ENCODE data around the gene SLC35B2. TPM values are rescaled to one million over a fixed set of nuclear protein-coding genes. Genes with fewer than 3 reads are reported as not detected.

SLC35B2 gene
- total and polyA plus RNA-seq, 12 donors, result 12.7 to 79.8 (median 55.6) TPM

- H3K27me3 ChIP-seq, result peaks cover 53% of the 10 kb centered on the region
- peaks cover 0 to 8% of the 10 kb centered on the region in 2 donors for H3K4me1 ChIP-seq (replicated peaks in 1 of 2)
- TF ChIP-seq POLR2A (IDR thresholded peaks at IDR 0.05), result no peak
- TF ChIP-seq, protein P1, sequence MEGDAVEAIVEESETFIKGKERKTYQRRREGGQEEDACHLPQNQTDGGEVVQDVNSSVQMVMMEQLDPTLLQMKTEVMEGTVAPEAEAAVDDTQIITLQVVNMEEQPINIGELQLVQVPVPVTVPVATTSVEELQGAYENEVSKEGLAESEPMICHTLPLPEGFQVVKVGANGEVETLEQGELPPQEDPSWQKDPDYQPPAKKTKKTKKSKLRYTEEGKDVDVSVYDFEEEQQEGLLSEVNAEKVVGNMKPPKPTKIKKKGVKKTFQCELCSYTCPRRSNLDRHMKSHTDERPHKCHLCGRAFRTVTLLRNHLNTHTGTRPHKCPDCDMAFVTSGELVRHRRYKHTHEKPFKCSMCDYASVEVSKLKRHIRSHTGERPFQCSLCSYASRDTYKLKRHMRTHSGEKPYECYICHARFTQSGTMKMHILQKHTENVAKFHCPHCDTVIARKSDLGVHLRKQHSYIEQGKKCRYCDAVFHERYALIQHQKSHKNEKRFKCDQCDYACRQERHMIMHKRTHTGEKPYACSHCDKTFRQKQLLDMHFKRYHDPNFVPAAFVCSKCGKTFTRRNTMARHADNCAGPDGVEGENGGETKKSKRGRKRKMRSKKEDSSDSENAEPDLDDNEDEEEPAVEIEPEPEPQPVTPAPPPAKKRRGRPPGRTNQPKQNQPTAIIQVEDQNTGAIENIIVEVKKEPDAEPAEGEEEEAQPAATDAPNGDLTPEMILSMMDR (IDR thresholded peaks at IDR 0.05), result no peak
- WGBS, 4 donors, result 25 to 67% (median 44%) methylated on average over 1 of the region's 1 CpG
- H3K4me3 ChIP-seq, result no peak overlapping the region
- intact Hi-C loops (cut with DNase I), result loop anchor here in 1 of 2 donors (5.0 kb wide), 1 partner anchor 64 kb away; no protein-coding TSS in a partner anchor
- H3K36me3 ChIP-seq (replicated peaks in 1 of 2), result no peaks in the 10 kb centered on the region
- no peak for DNase-seq
- no peak overlapping the region for H3K27ac ChIP-seq
- H3K9me3 ChIP-seq (replicated peaks in 1 of 3), result no peaks in the 10 kb centered on the region
Measured at GRCh38 chr6:44273617-44274016, 16.3 kb upstream of the SLC35B2 start.

GRCh38 chr6:44272999-44273566 lies 15.8 kb upstream of the SLC35B2 start:
- Histone ChIP-seq H3K27me3 (peaks cover 48% of the 10 kb centered on the region), H3K4me1 (replicated peaks in 1 of 2) (peaks cover 0 to 8% of the 10 kb centered on the region in 2 donors), H3K27ac (no peak overlapping the region), H3K4me3 (no peak overlapping the region), H3K9me3 (replicated peaks in 1 of 3) (no peaks in the 10 kb centered on the region), H3K36me3 (replicated peaks in 1 of 2) (no peaks in the 10 kb centered on the region)
- intact Hi-C loops (cut with DNase I), result loop anchor here in 1 of 2 donors (5.0 kb wide), 1 partner anchor 64 kb away; no protein-coding TSS in a partner anchor
- TF ChIP-seq, protein P1 (IDR thresholded peaks at IDR 0.05), result no peak
- no peak for TF ChIP-seq POLR2A (IDR thresholded peaks at IDR 0.05)
- WGBS, 4 donors, result 81 to 88% (median 84%) methylated on average over 13 to 23 of the region's 23 CpGs
- peak in 1 of 7 donors; percentile 57 for DNase-seq

- 77 to 89% (median 81%) methylated on average over 3 of the region's 3 CpGs for WGBS, 4 donors
- no peak for DNase-seq
- H3K36me3 ChIP-seq (replicated peaks in 1 of 2), result no peaks in the 10 kb centered on the region
- TF ChIP-seq, protein P1 (IDR thresholded peaks at IDR 0.05), result no peak
- TF ChIP-seq POLR2A (IDR thresholded peaks at IDR 0.05), result no peak
- H3K4me1 ChIP-seq (replicated peaks in 1 of 2), result peaks cover 0 to 8% of the 10 kb centered on the region in 2 donors
- intact Hi-C loops (cut with DNase I), result loop anchor here in 1 of 2 donors (5.0 kb wide), 1 partner anchor 65 kb away; no protein-coding TSS in a partner anchor
- no peaks in the 10 kb centered on the region for H3K9me3 ChIP-seq (replicated peaks in 1 of 3)
- peaks cover 45% of the 10 kb centered on the region for H3K27me3 ChIP-seq
- no peak overlapping the region for H3K4me3 ChIP-seq
- H3K27ac ChIP-seq, result no peak overlapping the region
Measured at GRCh38 chr6:44272529-44272928, 15.2 kb upstream of the SLC35B2 start.

GRCh38 chr6:44271914-44272313 lies 14.6 kb upstream of the SLC35B2 start:
- Histone ChIP-seq H3K27me3 (peaks cover 41% of the 10 kb centered on the region), H3K4me1 (replicated peaks in 1 of 2) (peaks cover 0 to 8% of the 10 kb centered on the region in 2 donors)
- 49 to 71% (median 68%) methylated on average over 3 of the region's 3 CpGs for WGBS, 4 donors

More at GRCh38 chr6:44271914-44272313, 14.6 kb upstream of the SLC35B2 start:
- no peak for DNase-seq
- H3K4me3 ChIP-seq, result no peak overlapping the region
- H3K36me3 ChIP-seq (replicated peaks in 1 of 2), result no peaks in the 10 kb centered on the region
- no peaks in the 10 kb centered on the region for H3K9me3 ChIP-seq (replicated peaks in 1 of 3)
- TF ChIP-seq POLR2A (IDR thresholded peaks at IDR 0.05), result no peak
- TF ChIP-seq, protein P1 (IDR thresholded peaks at IDR 0.05), result no peak
- intact Hi-C loops (cut with DNase I), result loop anchor here in 1 of 2 donors (5.0 kb wide), 1 partner anchor 65 kb away; no protein-coding TSS in a partner anchor
- no peak overlapping the region for H3K27ac ChIP-seq
